Spleen (tissue), 11 donors: ENCODE measurements around the gene ARID3A. TPM values are rescaled to one million over a fixed set of nuclear protein-coding genes. Genes with fewer than 3 reads are reported as not detected.

Source experiments
- DNase-seq: peaks from one replicate; pipeline ENCODE4 v3.0.0-alpha.2; 2020
- H3K27ac ChIP-seq, 8 donors: fragments of 200-600 bp; sonication (generic) in 7 of 8; 1 replicate in 4 of 8; 2 replicates in 4 of 8; pipeline versions ENCODE4 v1.5.0 to v1.8.0; 2016 to 2021; ENCODE audit warnings: inconsistent platforms in 4 of 8, mild to moderate bottlenecking in 4 of 8, moderate library complexity in 1 of 8
- H3K27me3 ChIP-seq, 7 donors: fragments of 200-600 bp; sonication (generic) in 6 of 7; replicated peaks in 1 of 7; 1 replicate in 4 of 7; 2 replicates in 3 of 7; pipeline versions ENCODE4 v1.5.0 to v1.8.0; 2016 to 2021; ENCODE audit warnings: inconsistent platforms in 3 of 7, mild to moderate bottlenecking in 1 of 7
- H3K36me3 ChIP-seq, 6 donors: fragments of 200-600 bp; sonication (generic) in 5 of 6; 1 replicate in 4 of 6; 2 replicates in 2 of 6; pipeline versions ENCODE4 v1.5.0 to v1.8.0; 2016 to 2021; ENCODE audit warnings: inconsistent platforms in 2 of 6
- H3K4me1 ChIP-seq, 6 donors: fragments of 200-600 bp; sonication (generic) in 5 of 6; 1 replicate in 3 of 6; 2 replicates in 3 of 6; pipeline versions ENCODE4 v1.5.0 to v1.8.0; 2016 to 2021; ENCODE audit warnings: inconsistent platforms in 3 of 6
- H3K4me3 ChIP-seq, 8 donors: fragments of 200-600 bp; sonication (generic) in 7 of 8; 1 replicate in 4 of 8; 2 replicates in 4 of 8; pipeline versions ENCODE4 v1.5.0 to v1.8.0; 2016 to 2021; ENCODE audit warnings: inconsistent platforms in 4 of 8, mild to moderate bottlenecking in 4 of 8, moderate library complexity in 2 of 8
- H3K9me3 ChIP-seq, 8 donors: fragments of 200-600 bp; sonication (generic) in 7 of 8; 1 replicate in 4 of 8; 2 replicates in 4 of 8; pipeline versions ENCODE4 v1.5.0 to v1.8.0; 2016 to 2021; ENCODE audit warnings: inconsistent platforms in 4 of 8
- CTCF ChIP-seq, 11 experiments: fragments of 200-600 bp in 7 of 11; fragments of 450-650 bp in 4 of 11; sonication (generic) in 4 of 11; IDR thresholded peaks in 8 of 11; conservative IDR thresholded peaks in 3 of 11; 1 replicate in 7 of 11; 2 replicates in 4 of 11; pipeline versions ENCODE4 v1.4.0 to v1.8.0; 2016 to 2021; ENCODE audit warnings: antibody characterized with exemption in 11 of 11, inconsistent platforms in 4 of 11, mild to moderate bottlenecking in 1 of 11
- POLR2A ChIP-seq, 3 donors: fragments of 450-650 bp; IDR thresholded peaks; one replicate each; pipeline ENCODE4 v1.5.1; 2017; ENCODE audit warnings: antibody characterized with exemption in 3 of 3, mild to moderate bottlenecking in 1 of 3
- POLR2AphosphoS5 ChIP-seq, 3 donors: sonication (generic); formaldehyde crosslinking; IDR thresholded peaks; one replicate each; pipeline ENCODE4 v1.5.1; 2017; ENCODE audit warnings: antibody characterized with exemption in 3 of 3
- WGBS, 5 donors: extraction: QIAGEN DNeasy Blood & Tissue Kit in 3 of 5; methylation state at CpG; one replicate each; pipeline versions ENCODE4 v1.1.5 to v1.1.7; 2013 to 2018; 5-methylcytosine and 5-hydroxymethylcytosine counted together
- intact Hi-C: fragments of 100-400 bp; cut with DNase I; formaldehyde crosslinking; loops from one replicate; pipeline ENCODE4 v1.15.0; 2023; ENCODE audit warnings: low total_unique reads
- polyA plus RNA-seq, 3 donors: library from polyadenylated mRNA; stranded (reverse); fragments of 200-250 nt; gene quantifications; one replicate each; pipeline ENCODE4 v1.2.1, GENCODE V29; 2013
- total RNA-seq, 7 donors: library from RNA; depleted of rRNA in 3 of 7; stranded (reverse); fragments of >200 nt in 3 of 7; fragmentation: NEBNext Ultra II Directional in 4 of 7; extraction: Animal tissue kit (Norgen Biotek cat#: 25700) in 4 of 7; gene quantifications; one replicate each; pipeline versions ENCODE4 v1.1.0 to v1.2.1, GENCODE V29; 2016 to 2021
- donor health status: healthy with polysubstance abuse.
- donor health status: DM: no; HTN: no; CAD: no; lungs with moderate emphysema.
- donor health status: DM: no; HTN: no; CAD: no.
- donor health status: Bipolar disorder and iron deficiency.
- donor health status: healthy.
- donor health status: DM: no; HTN: no; CAD: no.
- donor health status: DM: yes; HTN: yes; CAD: no.

ARID3A gene
- total and polyA plus RNA-seq, 10 donors, result 2.5 to 42.5 (median 17.7) TPM

- Histone ChIP-seq H3K4me3 (peak overlapping the region; percentile 61 to 91 (median 82)), H3K27ac (peak overlapping the region in 6 of 8 donors; percentile 93 to 98 (median 96)), H3K9me3 (no peaks in the 10 kb centered on the region), H3K36me3 (peaks cover 0 to 43% (median 9%) of the 10 kb centered on the region in 6 donors), H3K27me3 (no peaks in the 10 kb centered on the region), H3K4me1 (peaks cover 58 to 92% (median 80%) of the 10 kb centered on the region in 6 donors)
- DNase-seq, result peak; percentile 78
- 56 to 75% (median 69%) methylated on average over 11 to 17 of the region's 17 CpGs for WGBS, 5 donors
- intact Hi-C loops, result no loop called here
- TF ChIP-seq POLR2AphosphoS5 (IDR thresholded peaks at IDR 0.05) (peak in 1 of 3 donors; percentile 20), CTCF (IDR thresholded peaks at IDR 0.05 in 8 of 11, conservative IDR thresholded peaks at IDR 0.05 in 3 of 11) (no peak)
These were observed 93.2 kb downstream of the ARID3A start for GRCh38 chr19:1018932-1019615.

- TF ChIP-seq POLR2A (IDR thresholded peaks at IDR 0.05) (no peak), POLR2AphosphoS5 (IDR thresholded peaks at IDR 0.05) (peak in 1 of 3 donors; percentile 1), CTCF (IDR thresholded peaks at IDR 0.05 in 8 of 11, conservative IDR thresholded peaks at IDR 0.05 in 3 of 11) (no peak)
- Histone ChIP-seq H3K4me3 (peak overlapping the region; percentile 61 to 91 (median 82)), H3K4me1 (peaks cover 55 to 87% (median 75%) of the 10 kb centered on the region in 6 donors), H3K9me3 (no peaks in the 10 kb centered on the region), H3K27me3 (no peaks in the 10 kb centered on the region), H3K27ac (peak overlapping the region in 6 of 8 donors; percentile 93 to 98 (median 96)), H3K36me3 (peaks cover 0 to 38% (median 5%) of the 10 kb centered on the region in 6 donors)
- intact Hi-C loops, result no loop called here
- WGBS, 5 donors, result 40 to 68% (median 65%) methylated on average over 1 to 18 of the region's 18 CpGs
- DNase-seq, result peak; percentile 86
These were observed 93.8 kb downstream of the ARID3A start for GRCh38 chr19:1019616-1019961.

GRCh38 chr19:1019980-1020867 lies 94.4 kb downstream of the ARID3A start:
- H3K27ac ChIP-seq, result peak overlapping the region; percentile 80 to 98 (median 96)
- H3K4me3 ChIP-seq, result peak overlapping the region; percentile 61 to 91 (median 82)
- TF ChIP-seq POLR2AphosphoS5 (IDR thresholded peaks at IDR 0.05) (no peak), POLR2A (IDR thresholded peaks at IDR 0.05) (no peak), CTCF (IDR thresholded peaks at IDR 0.05 in 8 of 11, conservative IDR thresholded peaks at IDR 0.05 in 3 of 11) (no peak)
- intact Hi-C loops, result loop anchor here (10.0 kb wide), 1 partner anchor 55 kb away; no protein-coding TSS in a partner anchor
- peak; percentile 91 for DNase-seq
- H3K36me3 ChIP-seq, result peaks cover 0 to 32% (median under 1%) of the 10 kb centered on the region in 6 donors
- no peaks in the 10 kb centered on the region for H3K27me3 ChIP-seq
- peaks cover 49 to 87% (median 69%) of the 10 kb centered on the region in 6 donors for H3K4me1 ChIP-seq
- WGBS, 5 donors, result 0 to 2% (median 1%) methylated on average over 44 to 60 of the region's 60 CpGs
- no peaks in the 10 kb centered on the region for H3K9me3 ChIP-seq
